HEK293T (cell line): ENCODE measurements around the gene MAD1L1.

Experiments
- ARNT ChIP-seq: fragments of 450-650 bp; IDR thresholded peaks from 2 replicates; pipeline ENCODE4 v1.6.1; 2017; ENCODE audit warnings: mild to moderate bottlenecking
- BHLHE40 ChIP-seq: fragments of 450-650 bp; IDR thresholded peaks from 2 replicates; pipeline ENCODE4 v1.6.1; 2016; ENCODE audit warnings: mild to moderate bottlenecking, moderate library complexity, borderline replicate concordance
- FOXK2 ChIP-seq: fragments of 450-650 bp; IDR thresholded peaks from 2 replicates; pipeline ENCODE4 v1.6.1; 2016; ENCODE audit warnings: mild to moderate bottlenecking
- FOXM1 ChIP-seq: fragments of 450-650 bp; IDR thresholded peaks from 2 replicates; pipeline ENCODE4 v1.6.1; 2017; ENCODE audit warnings: mild to moderate bottlenecking, borderline replicate concordance
- HDGF ChIP-seq: fragments of 450-650 bp; IDR thresholded peaks from 2 replicates; pipeline ENCODE4 v1.6.1; 2017; ENCODE audit warnings: antibody characterized with exemption, borderline replicate concordance
- LEF1 ChIP-seq: fragments of 450-650 bp; IDR thresholded peaks from 2 replicates; pipeline ENCODE4 v1.6.1; 2017; ENCODE audit warnings: mild to moderate bottlenecking, borderline replicate concordance
- SP1 ChIP-seq: fragments of 450-650 bp; IDR thresholded peaks from 2 replicates; pipeline ENCODE4 v1.6.1; 2017
- SUZ12 ChIP-seq: fragments of 450-650 bp; IDR thresholded peaks from 2 replicates; pipeline ENCODE4 v1.6.1; 2016; ENCODE audit warnings: mild to moderate bottlenecking
- TARDBP ChIP-seq: fragments of 450-650 bp; IDR thresholded peaks from 2 replicates; pipeline ENCODE4 v1.6.1; 2016

DNA sequence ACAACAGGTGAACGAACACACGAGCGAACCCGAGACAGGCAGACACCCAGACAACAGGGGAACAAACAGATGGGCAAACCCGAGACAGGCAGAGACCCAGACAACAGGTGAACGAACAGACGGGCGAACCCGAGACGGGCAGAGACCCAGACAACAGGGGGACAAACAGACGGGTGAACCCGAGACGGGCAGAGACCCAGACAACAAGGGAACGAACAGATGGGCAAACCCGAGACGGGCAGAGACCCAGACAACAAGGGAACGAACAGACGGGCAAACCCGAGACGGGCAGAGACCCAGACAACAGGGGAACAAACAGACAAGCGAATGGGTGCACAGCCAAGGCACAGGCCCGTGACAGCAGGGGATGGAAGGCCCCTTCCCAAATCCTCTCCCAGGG is 298.0 kb downstream of the MAD1L1 start:
- TF ChIP-seq FOXK2, result no peak
- TF ChIP-seq BHLHE40, result no peak
- TF ChIP-seq SUZ12, result no peak
- TF ChIP-seq LEF1, result no peak
- no peak for TF ChIP-seq FOXM1
- TF ChIP-seq ARNT, result no peak
- no peak for TF ChIP-seq TARDBP
- no peak for TF ChIP-seq HDGF
- no peak for TF ChIP-seq SP1
